ENCODE measurements around the gene DEXI.
"Not testable (repeated sequence)": the region's sequence is repeated elsewhere in the genome, so short reads cannot be mapped to it uniquely, and the experiment has no call there.

DEXI gene

DNA sequence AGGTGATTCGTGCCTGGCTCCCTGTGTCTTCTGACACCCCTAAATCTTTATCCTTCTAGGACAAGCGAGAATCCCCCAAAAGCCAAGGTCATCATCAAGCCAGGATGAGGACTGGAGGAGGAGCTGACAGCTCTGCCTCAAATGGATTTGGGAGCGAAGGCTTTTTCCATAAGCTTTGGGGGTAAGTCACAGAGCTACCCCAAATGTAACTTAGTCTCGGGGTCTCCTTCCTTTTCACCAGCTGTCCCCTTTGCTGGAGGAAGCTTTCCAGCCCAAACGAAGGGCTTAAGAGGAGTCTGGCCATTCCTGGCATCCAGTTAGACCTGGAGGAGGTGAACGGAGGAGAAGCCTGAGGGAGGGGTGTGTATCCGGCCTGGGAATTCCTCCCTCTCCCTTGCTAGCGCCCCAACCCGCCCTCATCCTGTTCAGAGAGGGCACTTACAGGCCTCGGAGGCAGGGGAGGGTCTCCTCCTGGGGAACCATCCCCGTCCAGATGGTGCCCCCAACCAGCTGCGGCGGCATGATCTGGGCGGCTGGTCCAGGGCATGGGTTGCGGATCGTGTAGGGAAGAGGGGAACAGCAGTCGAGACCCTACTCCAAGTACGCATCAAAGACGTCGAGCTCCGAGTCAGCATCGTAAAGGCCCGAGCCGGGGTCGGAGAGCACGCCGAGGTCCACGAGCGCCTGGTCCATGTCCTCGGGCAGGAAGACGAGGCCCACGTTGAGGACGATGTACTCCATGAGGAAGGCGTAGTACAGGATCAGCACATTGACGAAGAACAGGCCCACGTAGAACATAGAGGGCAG is 938 bp downstream of the DEXI start:
- DNase-seq (ENCODE audit: low spot score), result peak; percentile 30

DNA sequence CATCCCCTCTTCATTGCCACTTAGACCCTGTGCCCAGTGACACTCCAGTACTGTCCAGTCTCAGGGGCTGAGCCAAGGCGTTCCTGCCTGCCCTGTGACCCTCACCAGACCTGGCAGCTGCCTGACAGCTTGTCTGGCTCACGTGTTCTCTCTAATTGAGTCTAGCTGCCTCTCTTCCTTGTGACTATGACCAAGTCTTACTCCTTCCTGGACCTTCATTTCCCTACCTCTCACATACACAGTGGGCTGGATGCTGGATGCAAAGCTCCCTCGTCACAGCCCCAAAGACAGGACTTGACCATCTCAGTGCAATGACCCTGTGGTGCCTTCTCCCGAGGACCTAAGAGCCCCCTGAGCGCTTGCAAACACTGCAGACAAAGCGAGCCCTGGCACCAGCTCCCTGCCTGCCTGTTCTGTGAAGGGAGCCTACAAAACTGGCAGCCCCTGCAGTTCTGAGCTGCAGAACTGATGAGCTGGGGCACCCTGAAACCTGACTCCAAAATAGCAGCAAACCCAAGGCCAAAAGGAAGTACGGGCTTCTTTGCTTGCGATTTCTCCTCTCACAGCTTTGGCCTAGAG is 1.7 kb downstream of the DEXI start:
- no peak for DNase-seq (ENCODE audit: low spot score)

DNA sequence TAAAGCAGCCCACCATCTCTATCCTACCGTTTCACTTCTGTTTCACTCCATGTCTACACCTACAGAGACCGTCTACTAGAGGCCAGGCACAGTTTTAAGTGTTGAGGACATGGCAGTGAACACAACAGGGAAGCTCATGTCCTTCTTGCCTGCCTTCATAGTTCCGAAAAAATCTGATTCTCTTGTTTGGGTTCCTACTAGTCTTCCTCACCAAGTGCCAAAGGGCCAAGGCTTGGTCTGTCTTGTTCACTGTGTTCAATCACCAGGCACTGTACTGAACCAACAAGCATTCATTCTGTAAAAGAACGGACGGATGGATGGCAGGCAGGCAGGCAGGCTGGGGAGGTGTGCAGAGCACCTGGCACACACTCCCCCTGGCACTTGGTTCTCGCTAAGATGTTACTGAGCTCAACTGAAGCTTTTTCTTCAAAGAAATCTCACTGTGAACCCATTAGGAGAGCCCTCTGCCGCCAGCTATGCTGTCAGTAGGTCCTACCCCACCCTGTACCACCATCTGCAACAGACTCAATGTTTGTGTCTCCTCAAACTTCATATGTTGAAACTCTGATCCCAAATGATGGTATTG is 2.5 kb downstream of the DEXI start:
- no peak for DNase-seq (ENCODE audit: low spot score)

DNA sequence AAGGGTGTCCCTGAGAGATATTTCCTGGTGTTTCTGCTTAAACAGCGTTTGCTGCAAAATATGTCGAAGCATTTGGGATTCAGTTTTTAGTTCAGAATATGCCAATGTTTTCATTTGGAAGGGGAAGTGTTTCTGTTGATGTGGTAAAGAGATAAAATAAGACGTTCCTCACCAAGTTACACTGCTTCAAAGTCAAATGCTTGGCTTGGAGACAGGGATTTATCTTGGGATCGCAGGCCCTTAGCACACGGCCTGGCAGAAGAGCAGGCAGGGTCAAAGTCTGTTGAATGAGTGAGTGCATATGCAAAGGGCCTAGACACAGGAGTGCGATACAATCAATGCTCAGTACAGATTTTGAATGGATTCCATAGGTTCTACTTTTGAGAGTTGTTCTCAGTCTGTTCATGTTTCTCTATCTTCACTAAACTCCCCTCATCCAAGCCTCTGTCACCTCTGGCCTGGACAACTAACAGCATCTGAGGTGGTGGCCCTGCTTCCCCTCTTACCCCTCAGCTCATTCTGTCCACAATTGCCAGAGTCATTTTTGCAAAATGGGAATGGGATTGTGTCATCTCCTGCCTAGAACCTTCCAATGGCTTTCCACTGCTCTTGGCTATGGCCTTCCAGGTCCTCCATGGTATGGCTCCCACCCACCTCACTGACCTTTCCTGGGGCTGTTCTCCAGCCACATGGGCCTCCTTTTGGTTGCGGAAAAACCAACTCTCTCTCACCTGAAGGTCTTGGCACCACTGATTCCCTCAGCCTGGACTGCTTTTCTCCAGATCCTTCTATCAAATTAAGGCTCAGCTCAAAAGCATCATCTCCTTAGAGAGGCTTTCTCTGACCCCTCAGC is 3.2 kb downstream of the DEXI start:
- DNase-seq (ENCODE audit: low spot score), result no peak

DNA sequence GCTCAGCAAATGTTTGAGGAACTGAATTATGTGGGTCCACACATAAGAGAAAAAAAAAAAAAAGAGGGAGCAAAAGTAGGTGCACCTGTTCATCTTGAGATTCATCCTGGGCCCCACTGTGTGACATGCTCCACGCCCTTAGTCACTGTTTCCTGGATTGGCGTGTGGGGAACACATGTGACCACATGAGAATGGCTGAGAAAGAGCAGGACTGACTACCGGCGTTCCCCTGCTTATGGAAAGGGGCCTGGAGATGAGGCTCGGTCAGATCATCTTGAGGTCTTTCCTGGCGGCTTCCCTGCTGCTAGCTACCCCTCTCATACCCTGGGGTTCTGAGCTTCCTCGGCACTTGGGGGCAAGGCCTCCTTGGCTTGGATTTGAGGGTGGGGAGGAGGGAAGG is 3.9 kb downstream of the DEXI start:
- no peak for DNase-seq (ENCODE audit: low spot score)

DNA sequence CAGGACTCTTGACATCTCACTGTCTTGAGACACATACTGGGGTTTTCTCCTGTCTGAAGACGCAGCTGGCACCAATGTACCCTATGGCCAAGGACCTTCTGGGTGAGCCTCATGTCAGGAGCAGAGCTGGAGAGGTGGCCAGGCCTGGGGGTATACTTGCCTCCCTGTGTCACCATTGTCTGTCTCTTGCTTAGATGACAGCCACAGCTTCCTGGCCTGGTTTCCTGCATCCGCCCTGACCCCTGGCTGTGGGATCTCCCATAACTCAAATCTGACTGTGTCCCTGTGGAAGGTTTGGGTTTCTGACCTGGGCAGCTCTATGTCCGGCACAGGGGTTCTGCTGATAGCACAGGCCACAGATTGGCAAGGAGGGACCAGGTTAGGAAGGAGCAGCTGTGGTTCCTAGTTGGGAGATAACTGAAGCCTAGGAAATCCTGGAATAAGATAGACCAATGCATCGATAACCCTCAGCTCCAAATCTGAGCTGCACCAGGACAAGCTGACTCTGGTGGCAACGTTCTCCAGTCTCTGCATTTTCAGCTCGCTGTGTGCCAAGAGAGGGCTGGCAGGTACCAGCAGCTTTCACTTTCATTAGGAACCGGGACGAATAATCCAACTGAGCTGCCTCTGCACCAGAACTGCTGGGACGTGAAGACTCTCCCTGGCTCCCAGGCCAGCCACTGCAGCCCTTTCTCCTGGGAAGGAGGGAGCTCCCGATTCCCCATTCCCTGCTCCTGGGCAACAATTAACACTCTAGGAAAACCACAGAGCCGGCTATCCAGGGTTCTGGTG is 5.0 kb downstream of the DEXI start:
- DNase-seq (ENCODE audit: low spot score), result no peak

DNA sequence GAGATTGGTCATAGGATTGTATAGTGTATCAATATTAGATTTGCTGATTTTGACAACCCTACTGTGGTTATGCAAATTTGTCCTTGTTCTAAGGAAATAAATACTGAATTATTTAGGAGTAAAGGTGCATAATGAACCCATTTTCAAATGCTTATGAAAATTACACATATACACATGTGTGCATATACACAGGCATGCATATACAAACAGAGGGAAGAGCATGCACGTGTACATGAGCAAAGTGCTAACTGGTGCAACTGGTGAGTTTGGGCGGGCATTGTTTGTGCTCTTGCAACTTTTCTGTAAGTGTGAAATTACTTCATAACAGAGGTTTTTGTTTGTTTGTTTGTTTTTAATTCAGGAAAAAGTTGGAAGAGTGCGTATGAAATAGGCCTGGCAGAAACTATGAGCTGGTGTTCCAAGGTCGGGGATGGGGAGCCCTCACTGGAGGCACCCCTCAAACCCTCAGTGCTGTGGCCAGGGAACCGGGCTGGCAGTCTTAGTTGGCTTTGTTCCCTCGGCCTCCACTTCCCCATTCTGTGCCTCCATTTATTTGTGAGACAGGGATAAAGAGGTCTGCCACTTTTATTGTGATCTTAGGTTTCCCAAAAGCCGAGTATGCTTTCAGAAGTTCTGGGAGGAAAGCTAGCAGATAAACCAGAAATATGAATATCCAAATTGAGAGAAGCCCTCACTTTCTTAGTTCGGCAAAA is 5.8 kb downstream of the DEXI start:
- DNase-seq (ENCODE audit: low spot score), result no peak

DNA sequence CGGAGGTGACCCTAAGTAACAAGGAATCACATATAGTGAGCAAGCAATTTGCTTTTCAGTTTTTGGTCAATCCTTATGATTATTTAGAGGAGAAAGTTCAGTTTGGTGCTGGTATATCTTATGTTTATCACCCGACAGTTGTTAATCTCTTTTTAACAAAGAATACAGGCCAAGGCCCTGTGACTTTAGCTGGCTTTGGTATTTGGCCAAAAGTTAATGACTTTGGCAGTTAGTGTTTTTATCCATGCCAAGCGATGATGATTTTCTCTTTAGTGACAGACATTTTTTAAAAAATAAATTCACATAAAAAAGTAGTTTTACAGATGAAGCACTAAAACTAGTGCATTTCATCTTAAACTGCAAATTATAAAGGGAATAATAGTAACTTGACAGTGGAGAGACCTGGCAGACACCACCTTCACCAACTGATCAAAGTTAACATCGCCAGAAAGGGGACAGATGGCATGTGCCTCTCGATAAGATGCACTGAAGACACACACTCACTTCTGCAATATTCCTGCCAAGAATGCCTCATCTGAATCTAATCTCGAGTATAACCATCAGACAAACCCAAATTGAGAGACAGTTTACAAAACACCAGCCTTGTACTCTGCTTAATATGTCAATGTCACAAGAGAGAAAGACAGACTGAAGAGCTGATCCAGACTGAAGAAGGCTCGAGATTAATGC is 6.9 kb downstream of the DEXI start:
- DNase-seq (ENCODE audit: low spot score), result no peak

DNA sequence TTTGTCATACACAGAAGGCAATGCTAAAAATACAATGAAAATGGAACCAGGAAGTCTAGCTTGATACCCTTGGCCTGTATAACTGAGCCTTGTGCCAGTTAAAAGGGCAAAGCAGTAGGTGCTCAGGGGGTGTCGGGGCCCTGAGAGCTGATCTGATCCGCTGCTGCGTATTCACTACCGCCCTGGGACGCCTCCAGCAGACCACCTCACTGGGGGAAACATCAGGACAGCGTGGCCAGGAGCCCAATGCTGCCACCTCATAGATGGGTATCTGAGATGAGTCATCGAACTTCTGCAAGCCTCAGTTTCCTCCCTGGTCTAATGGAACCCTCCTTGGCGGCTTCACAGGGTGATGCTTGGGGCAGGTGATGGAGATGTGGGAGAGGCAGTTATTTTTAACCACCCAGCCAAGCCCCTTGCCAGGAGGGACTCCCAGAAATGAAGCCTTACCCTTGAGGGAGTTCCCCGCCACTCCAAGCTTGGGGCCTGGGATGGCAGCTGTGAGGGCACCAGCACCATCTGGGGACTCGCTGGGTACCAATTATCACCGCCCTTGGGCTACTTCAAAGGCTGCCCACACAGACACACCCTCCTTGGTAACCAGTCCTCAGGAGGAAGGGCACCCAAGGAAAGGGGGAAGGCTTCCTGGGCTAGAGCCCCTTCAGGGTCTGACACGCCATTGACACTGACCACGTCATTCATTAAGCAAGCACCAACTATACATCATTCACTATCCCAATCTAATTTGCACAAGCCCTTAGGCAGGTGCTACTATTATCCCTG is 7.8 kb downstream of the DEXI start:
- no peak for DNase-seq (ENCODE audit: low spot score)

DNA sequence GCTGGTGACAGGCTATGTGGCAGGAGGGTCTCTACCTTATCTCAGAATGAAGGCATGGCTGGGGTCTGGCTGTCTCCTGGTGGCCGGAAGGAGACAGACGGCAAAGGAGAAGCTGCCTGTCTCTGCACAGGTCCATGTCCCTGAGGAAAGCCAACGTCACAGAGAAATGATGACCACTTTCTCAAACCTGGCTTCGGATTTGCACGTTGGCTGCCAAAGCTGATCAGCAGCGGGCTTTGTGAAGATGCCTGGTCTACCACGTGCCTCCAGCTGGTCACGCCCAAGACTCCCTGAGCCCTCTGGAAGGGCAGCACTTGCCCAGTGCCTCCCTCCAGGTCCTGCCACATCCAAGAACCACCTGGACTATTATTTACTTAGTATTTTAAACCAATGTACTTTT is 8.4 kb downstream of the DEXI start:
- DNase-seq (ENCODE audit: low spot score), result no peak

DNA sequence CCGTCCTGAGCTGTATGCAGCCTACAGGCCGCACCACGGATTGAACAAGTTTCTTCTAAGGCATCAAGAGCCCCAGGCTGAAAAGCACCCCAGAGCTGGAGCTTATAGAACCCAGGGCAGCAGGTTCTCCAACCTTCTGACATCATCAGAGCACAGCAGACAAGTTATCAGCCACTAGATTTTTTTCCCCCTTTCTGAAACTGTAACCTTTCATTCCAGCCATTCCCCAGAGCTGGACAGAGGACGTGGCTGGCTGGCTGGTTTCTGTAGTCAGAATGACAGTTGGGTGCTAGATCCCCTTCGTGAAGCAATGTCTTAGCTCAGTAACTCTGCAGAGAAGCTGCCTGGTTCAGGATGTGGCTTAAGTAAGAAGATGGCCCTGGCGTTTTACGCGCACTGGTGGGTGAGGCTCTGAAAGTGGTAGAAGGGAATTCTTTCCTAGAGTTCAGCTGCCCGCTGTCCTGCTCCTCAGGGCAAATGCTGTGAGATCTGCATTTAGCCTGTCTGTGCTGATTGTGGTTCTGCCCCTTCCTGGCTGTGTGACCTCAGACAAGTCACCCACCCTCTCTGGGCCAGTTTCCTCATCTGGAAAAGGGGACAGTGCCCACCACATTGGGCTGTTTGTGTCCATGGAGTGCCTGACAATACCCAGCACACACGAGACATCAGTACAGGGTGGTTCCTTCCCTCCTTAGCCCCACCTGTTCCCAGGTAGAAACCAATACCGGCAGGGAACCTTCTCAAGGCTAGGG is 9.1 kb downstream of the DEXI start:
- DNase-seq (ENCODE audit: low spot score), result no peak

DNA sequence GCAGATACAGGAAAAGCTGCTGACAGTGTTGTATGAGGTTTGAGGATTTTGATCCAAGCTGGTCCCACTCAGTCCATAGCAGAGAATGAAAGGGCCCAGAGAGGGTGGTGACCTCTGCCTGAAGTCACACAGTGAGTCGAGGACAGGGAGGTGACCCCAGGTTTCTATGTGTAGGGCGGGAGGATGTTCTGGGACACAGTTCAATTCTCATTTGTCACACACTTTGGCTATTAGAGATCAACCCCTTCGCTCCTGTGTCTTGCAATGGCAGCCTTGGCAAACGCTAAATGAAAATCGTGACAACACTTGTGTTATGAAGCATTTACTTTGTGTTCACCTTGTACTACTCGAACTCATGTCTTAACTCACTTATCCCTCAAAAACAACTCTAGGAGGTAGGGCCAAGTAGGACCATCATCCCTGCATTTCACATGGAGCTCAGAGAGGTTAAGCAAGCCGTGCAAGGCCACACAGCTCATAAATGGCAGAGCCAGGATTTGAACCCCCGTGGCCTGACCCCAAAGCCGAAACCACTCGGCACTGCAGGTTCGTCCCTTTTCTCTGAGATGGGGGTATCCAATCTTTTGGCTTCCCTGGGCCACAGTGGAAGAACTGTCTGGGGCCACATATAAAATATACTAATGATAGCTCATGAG is 10.2 kb downstream of the DEXI start:
- no peak for DNase-seq (ENCODE audit: low spot score)

DNA sequence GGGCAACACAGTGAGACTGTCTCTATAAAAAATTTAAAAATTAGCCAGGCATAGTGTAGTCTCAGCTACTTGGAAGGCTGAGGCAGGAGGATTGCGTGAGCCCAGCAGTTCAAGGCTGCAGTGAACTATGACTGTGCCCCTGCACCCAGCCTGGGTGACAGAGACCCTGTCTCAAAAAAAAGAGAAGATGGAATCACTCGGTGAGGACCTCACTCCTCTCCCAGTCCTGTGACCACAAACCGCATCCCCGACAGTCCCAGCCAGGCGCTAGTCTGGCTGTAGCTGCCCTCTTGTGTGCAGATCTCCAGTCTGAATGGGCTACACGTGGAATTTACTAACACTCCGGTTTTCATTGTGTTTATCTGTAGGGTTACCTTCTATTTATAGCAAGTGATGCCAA is 11.1 kb downstream of the DEXI start:
- no peak for DNase-seq (ENCODE audit: low spot score)

DNA sequence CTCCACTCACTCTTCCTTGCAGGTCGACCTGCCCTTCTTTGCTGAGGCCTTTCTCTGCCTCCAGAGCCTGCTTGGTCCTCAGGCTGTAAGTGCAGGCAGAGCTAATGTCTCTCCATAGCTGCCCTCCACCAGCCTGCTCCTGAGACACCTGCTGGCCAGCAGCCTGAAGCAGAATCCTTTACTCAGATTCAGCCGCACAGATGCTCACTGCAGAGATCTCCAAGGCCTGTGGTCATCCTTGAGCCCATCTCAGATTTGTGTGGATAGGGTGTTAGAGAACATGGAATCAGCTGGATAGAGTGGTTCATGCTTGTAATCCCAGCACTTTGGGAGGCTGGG is 11.5 kb downstream of the DEXI start:
- no peak for DNase-seq (ENCODE audit: low spot score)

DNA sequence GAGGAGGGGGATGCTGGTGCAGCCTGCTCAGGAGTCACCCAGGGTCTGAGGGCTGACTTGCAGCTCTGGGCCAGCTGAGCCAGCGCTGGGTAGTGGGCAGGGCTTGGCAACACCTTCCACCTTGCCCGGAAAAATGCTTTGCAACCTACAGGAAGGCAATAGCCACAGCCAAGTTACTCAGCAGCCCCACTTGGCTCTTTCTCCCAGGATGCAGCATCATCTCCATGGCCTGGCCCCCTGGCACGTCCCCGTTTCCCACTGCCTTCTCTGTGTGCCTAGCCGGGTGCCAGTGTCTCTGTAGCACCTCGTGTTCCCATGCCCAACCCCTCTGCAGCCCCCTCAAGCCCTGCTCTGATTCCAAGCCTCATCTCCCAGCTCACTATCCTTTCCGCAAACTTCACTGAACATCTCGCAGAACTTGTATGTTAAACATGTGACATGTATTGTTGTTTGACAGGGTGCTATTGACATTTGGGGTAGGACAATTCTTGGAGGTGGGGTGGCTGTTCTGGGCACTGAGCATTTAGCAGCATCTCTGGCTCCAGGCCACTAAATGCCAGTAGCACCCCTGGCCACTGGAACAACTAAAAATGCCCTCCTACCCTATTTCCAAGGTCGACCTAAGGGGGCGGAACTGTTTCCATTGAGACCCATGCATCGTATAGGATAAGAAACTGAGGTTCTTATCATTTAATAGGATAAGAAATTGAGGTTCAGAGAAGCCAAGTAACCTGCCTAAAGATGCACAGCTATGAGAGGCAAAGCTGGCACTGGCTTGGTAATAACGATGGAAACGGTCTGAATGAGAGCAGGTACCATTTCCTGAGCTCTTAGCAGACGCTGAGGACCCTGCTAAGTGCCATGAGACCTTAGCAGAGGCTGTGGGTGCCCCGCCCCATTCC is 12.2 kb downstream of the DEXI start:
- no peak for DNase-seq (ENCODE audit: low spot score)

DNA sequence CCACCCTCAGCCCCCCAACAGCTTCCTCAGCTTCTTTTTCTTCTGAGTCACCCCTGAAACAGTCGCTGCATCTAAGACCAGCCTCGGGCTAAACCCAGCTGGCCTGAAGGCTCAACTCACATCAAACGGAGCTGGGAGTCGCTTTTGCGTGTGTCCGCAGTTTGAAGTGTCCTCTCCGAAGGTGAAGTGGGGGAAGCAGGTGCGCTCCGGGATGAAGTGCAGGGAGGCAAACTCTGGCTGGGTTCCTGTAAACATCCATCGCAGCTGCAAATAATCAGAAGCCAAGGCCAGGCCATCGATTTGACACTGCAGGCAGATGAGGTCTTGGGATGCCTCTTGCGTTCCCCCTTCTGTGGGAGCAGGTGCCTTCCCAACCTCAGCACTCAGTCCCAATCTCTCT is 13.2 kb downstream of the DEXI start:
- DNase-seq (ENCODE audit: low spot score), result not testable (repeated sequence)

DNA sequence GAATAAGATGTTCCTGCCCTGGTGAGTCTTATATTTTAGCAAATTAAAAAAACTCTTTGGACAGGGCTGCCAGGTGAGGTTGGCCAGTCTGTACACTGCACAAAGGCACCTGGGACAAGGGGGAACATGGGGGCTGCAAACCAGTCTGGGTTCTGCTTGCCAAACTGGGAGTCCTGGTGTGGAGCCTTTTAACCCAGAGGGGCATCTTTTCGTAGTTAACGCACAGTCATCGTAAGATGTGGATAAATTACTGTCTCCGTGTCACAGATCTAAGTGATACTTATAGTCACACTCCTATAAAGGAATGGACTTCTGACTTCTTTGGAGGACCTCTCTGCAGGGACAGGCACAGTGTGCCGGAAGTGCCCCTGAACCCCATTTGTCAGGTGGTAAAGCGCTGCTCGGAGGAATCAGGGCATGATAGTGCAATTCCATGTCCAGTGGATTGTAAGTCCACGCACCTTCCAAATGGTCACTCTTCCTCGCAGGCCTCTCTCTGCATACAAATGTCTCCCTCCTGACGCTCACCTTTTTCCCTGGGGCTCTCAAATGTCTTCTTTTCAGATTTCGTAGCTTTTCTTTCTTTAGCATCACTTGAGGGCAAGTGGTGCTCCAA is 14.7 kb downstream of the DEXI start:
- DNase-seq (ENCODE audit: low spot score), result no peak
